GM19452 (cell line): ENCODE data around the gene EIF4A3.

Experiments
- ATAC-seq: cut with Tn5 transposase; IDR thresholded peaks from one replicate; pipeline ENCODE4 v1.9.1; 2021; ENCODE audit not compliant: unreplicated experiment

Gene EIF4A3

GRCh38 chr17:80138856-80139426 is 8.0 kb downstream of the EIF4A3 start:
- ATAC-seq: no peak

GRCh38 chr17:80137131-80137530 is 9.8 kb downstream of the EIF4A3 start:
- no peak for ATAC-seq

- ATAC-seq: no peak
Measured at GRCh38 chr17:80133626-80133970, 13.3 kb downstream of the EIF4A3 start.

GRCh38 chr17:80132906-80133625 is 13.9 kb downstream of the EIF4A3 start:
- ATAC-seq: no peak

GRCh38 chr17:80130992-80131391 is 15.9 kb downstream of the EIF4A3 start:
- no peak for ATAC-seq

GRCh38 chr17:80129006-80129565 is 17.8 kb downstream of the EIF4A3 start:
- ATAC-seq: no peak

- no peak for ATAC-seq
Measured at GRCh38 chr17:80126449-80126715, 20.5 kb downstream of the EIF4A3 start.

GRCh38 chr17:80125656-80126448 is 21.1 kb downstream of the EIF4A3 start:
- ATAC-seq: no peak

GRCh38 chr17:80124351-80124981 is 22.5 kb downstream of the EIF4A3 start:
- no peak for ATAC-seq

- ATAC-seq: no peak
Measured at GRCh38 chr17:80123791-80124190, 23.1 kb downstream of the EIF4A3 start.

GRCh38 chr17:80122926-80123505 is 23.9 kb downstream of the EIF4A3 start:
- no peak for ATAC-seq

- no peak for ATAC-seq
Measured at GRCh38 chr17:80122026-80122575, 24.8 kb downstream of the EIF4A3 start.

- ATAC-seq: no peak
Measured at GRCh38 chr17:80119839-80120238, 27.1 kb downstream of the EIF4A3 start.

- ATAC-seq: no peak
Measured at GRCh38 chr17:80119271-80119791, 27.6 kb downstream of the EIF4A3 start.

- no peak for ATAC-seq
Measured at GRCh38 chr17:80118601-80119270, 28.2 kb downstream of the EIF4A3 start.

GRCh38 chr17:80117491-80118401 is 29.2 kb downstream of the EIF4A3 start:
- no peak for ATAC-seq

- ATAC-seq: no peak
Measured at GRCh38 chr17:80116921-80117380, 30.0 kb downstream of the EIF4A3 start.

GRCh38 chr17:80116276-80116920 is 30.5 kb downstream of the EIF4A3 start:
- no peak for ATAC-seq

- no peak for ATAC-seq
Measured at GRCh38 chr17:80115159-80115558, 31.8 kb downstream of the EIF4A3 start.
